GM23248 (cell line): ENCODE measurements around the gene SLC5A10. TPM values are rescaled to one million over a fixed set of nuclear protein-coding genes. Genes with fewer than 3 reads are reported as not detected.

Experiments used
- DNase-seq: peaks from one replicate; pipeline ENCODE4 v3.0.0-alpha.2; 2015
- H2AFZ ChIP-seq: fragments of 200-600 bp; sonication (generic); 2 replicates; pipeline ENCODE4 v1.6.1; 2016; ENCODE audit warnings: antibody characterized with exemption
- H3F3A ChIP-seq: fragments of 200-600 bp; sonication (generic); 2 replicates; pipeline ENCODE4 v1.6.1; 2016; ENCODE audit warnings: mild to moderate bottlenecking, antibody characterized with exemption, mixed run types; ENCODE audit not compliant: insufficient read depth
- H3K27ac ChIP-seq: fragments of 200-600 bp; sonication (generic); 2 replicates; pipeline ENCODE4 v1.5.1; 2016; ENCODE audit warnings: mild to moderate bottlenecking
- H3K27me3 ChIP-seq: fragments of 200-600 bp; sonication (generic); replicated peaks from 2 replicates; pipeline ENCODE4 v1.6.1; 2016; ENCODE audit warnings: mild to moderate bottlenecking; ENCODE audit not compliant: insufficient read depth
- H3K36me3 ChIP-seq: fragments of 200-600 bp; sonication (generic); 2 replicates; pipeline ENCODE4 v1.6.1; 2016; ENCODE audit warnings: low read depth, mild to moderate bottlenecking
- H3K4me1 ChIP-seq: fragments of 200-600 bp; sonication (generic); 2 replicates; pipeline ENCODE4 v1.6.1; 2016; ENCODE audit warnings: mild to moderate bottlenecking; ENCODE audit not compliant: insufficient read depth
- H3K4me2 ChIP-seq: fragments of 200-600 bp; sonication (generic); one replicate; pipeline ENCODE4 v1.6.1; 2016; ENCODE audit warnings: mild to moderate bottlenecking; ENCODE audit not compliant: unreplicated experiment
- H3K4me3 ChIP-seq: fragments of 200-600 bp; sonication (generic); 2 replicates; pipeline ENCODE4 v1.5.1; 2016; ENCODE audit warnings: mild to moderate bottlenecking
- H3K79me2 ChIP-seq: fragments of 200-600 bp; sonication (generic); 2 replicates; pipeline ENCODE4 v1.6.1; 2016; ENCODE audit warnings: mild to moderate bottlenecking; ENCODE audit not compliant: insufficient read depth
- H3K9ac ChIP-seq: fragments of 200-600 bp; sonication (generic); 2 replicates; pipeline ENCODE4 v1.6.1; 2016; ENCODE audit warnings: mild to moderate bottlenecking
- H3K9me2 ChIP-seq: fragments of 200-600 bp; sonication (generic); 2 replicates; pipeline ENCODE4 v1.6.1; 2016; ENCODE audit warnings: mixed run types, mild to moderate bottlenecking, moderate library complexity; ENCODE audit not compliant: insufficient read depth
- H3K9me3 ChIP-seq: fragments of 200-600 bp; sonication (generic); one replicate; pipeline ENCODE4 v1.6.1; 2017; ENCODE audit warnings: low read depth
- H4K20me1 ChIP-seq: fragments of 200-600 bp; sonication (generic); 2 replicates; pipeline ENCODE4 v1.6.0; 2016; ENCODE audit not compliant: insufficient read depth
- EZH2 ChIP-seq: fragments of 200-600 bp; sonication (generic); IDR thresholded peaks from 2 replicates; pipeline ENCODE4 v1.6.1; 2018; ENCODE audit warnings: antibody characterized with exemption, mild to moderate bottlenecking; ENCODE audit not compliant: insufficient read depth, poor library complexity, severe bottlenecking
- EZH2phosphoT487 ChIP-seq: fragments of 200-600 bp; sonication (generic); IDR thresholded peaks from 2 replicates; pipeline ENCODE4 v1.6.1; 2018; ENCODE audit warnings: antibody characterized with exemption, moderate library complexity, mild to moderate bottlenecking, low read depth; ENCODE audit not compliant: insufficient read depth
- WGBS, 2 experiments: methylation state at CpG; one replicate each; pipeline ENCODE4 v1.1.6; 2015 to 2017; ENCODE audit warnings: low lambda C conversion rate in 2 of 2, low coverage in 1 of 2; ENCODE audit errors: missing lambda C conversion rate in 2 of 2; 5-methylcytosine and 5-hydroxymethylcytosine counted together
- in situ Hi-C: fragments of 300-500 bp; cut with MboI; formaldehyde crosslinking; loops from 2 replicates; pipeline ENCODE4 v1.15.0; 2020
- polyA plus RNA-seq: library from polyadenylated mRNA; unstranded; fragments of >200 nt; fragmentation: Nextera tagmentation; extraction: Ambion mirVana; gene quantifications from 2 replicates; pipeline ENCODE4 v1.2.1, GENCODE V29; 2016
- total RNA-seq: library from RNA; depleted of rRNA; stranded (reverse); fragments of >200 nt; shearing (Covaris generic); gene quantifications from 2 replicates; pipeline ENCODE4 v1.2.3, GENCODE V29; 2014

Gene SLC5A10
- total and polyA plus RNA-seq, 2 experiments from 2014 or later, result 0.10 TPM; not detected in 1

- Histone ChIP-seq H3K9me2 (no peaks in the 10 kb centered on the region), H3K27me3 (no peaks in the 10 kb centered on the region), H3K4me3 (no peak overlapping the region), H4K20me1 (no peaks in the 10 kb centered on the region), H3F3A (no peaks in the 10 kb centered on the region), H3K79me2 (no peaks in the 10 kb centered on the region), H3K9ac (no peak overlapping the region), H3K27ac (no peak overlapping the region), H2AFZ (no peak overlapping the region), H3K4me2 (no peak overlapping the region), H3K36me3 (no peaks in the 10 kb centered on the region), H3K9me3 (no peaks in the 10 kb centered on the region), H3K4me1 (0 out of 2 replicates have a peak, but pooled peaks cover 6% of the 10 kb centered on the region)
- DNase-seq, result peak; percentile 60
- 91 to 93% methylated on average over 11 of the region's 11 CpGs for WGBS, 2 experiments
- TF ChIP-seq EZH2 (no peak), EZH2phosphoT487 (no peak)
- in situ Hi-C loops, result no loop called here
These were observed 62.1 kb downstream of the SLC5A10 start for GRCh38 chr17:19013806-19014627.

GRCh38 chr17:19014628-19015215 lies 62.8 kb downstream of the SLC5A10 start:
- DNase-seq, result no peak
- TF ChIP-seq EZH2phosphoT487 (no peak), EZH2 (no peak)
- in situ Hi-C loops, result no loop called here
- Histone ChIP-seq H3K4me1 (0 out of 2 replicates have a peak, but pooled peaks cover 6% of the 10 kb centered on the region), H3K27ac (no peak overlapping the region), H4K20me1 (no peaks in the 10 kb centered on the region), H3K4me2 (no peak overlapping the region), H3K36me3 (no peaks in the 10 kb centered on the region), H2AFZ (no peak overlapping the region), H3K79me2 (no peaks in the 10 kb centered on the region), H3K9me2 (no peaks in the 10 kb centered on the region), H3K4me3 (no peak overlapping the region), H3F3A (no peaks in the 10 kb centered on the region), H3K9ac (no peak overlapping the region), H3K9me3 (no peaks in the 10 kb centered on the region), H3K27me3 (no peaks in the 10 kb centered on the region)
- WGBS, 2 experiments, result 83 to 88% methylated on average over 17 to 29 of the region's 29 CpGs

- no peak for DNase-seq
- H3K27ac ChIP-seq, result no peak overlapping the region
- H3K36me3 ChIP-seq, result no peaks in the 10 kb centered on the region
- no peaks in the 10 kb centered on the region for H3K27me3 ChIP-seq
- 0 out of 2 replicates have a peak, but pooled peaks cover 6% of the 10 kb centered on the region for H3K4me1 ChIP-seq
- WGBS, 2 experiments, result 73 to 76% methylated on average over 7 of the region's 7 CpGs
- H3K9me3 ChIP-seq, result no peaks in the 10 kb centered on the region
- no peak overlapping the region for H3K9ac ChIP-seq
- H3K9me2 ChIP-seq, result no peaks in the 10 kb centered on the region
- no peaks in the 10 kb centered on the region for H4K20me1 ChIP-seq
- no peak overlapping the region for H3K4me3 ChIP-seq
- H3K4me2 ChIP-seq, result no peak overlapping the region
- in situ Hi-C loops, result no loop called here
- TF ChIP-seq EZH2phosphoT487 (no peak), EZH2 (no peak)
- no peaks in the 10 kb centered on the region for H3K79me2 ChIP-seq
- H2AFZ ChIP-seq, result no peak overlapping the region
- no peaks in the 10 kb centered on the region for H3F3A ChIP-seq
These were observed 63.5 kb downstream of the SLC5A10 start for GRCh38 chr17:19015428-19015827.

- Histone ChIP-seq H3K4me2 (no peak overlapping the region), H4K20me1 (no peaks in the 10 kb centered on the region), H3K4me3 (no peak overlapping the region), H3K27me3 (no peaks in the 10 kb centered on the region), H2AFZ (no peak overlapping the region), H3K9me3 (no peaks in the 10 kb centered on the region), H3K4me1 (0 out of 2 replicates have a peak, but pooled peaks cover 2% of the 10 kb centered on the region), H3K9ac (no peak overlapping the region), H3K36me3 (no peaks in the 10 kb centered on the region), H3K9me2 (no peaks in the 10 kb centered on the region), H3K79me2 (no peaks in the 10 kb centered on the region), H3K27ac (no peak overlapping the region), H3F3A (no peaks in the 10 kb centered on the region)
- WGBS, 2 experiments, result 83 to 89% methylated on average over 8 of the region's 8 CpGs
- TF ChIP-seq EZH2phosphoT487 (no peak), EZH2 (no peak)
- DNase-seq, result no peak
- in situ Hi-C loops, result no loop called here
These were observed 64.3 kb downstream of the SLC5A10 start for GRCh38 chr17:19016297-19016696.
